Peyer's patch (tissue), 4 donors: ENCODE data around the gene ADAMTS16. TPM values are rescaled to one million over a fixed set of nuclear protein-coding genes. Genes with fewer than 3 reads are reported as not detected.

ENCODE experiments used
- DNase-seq, 3 donors: peaks; one replicate each; pipeline ENCODE4 v3.0.0-alpha.2; 2017 to 2019
- H3K27ac ChIP-seq, 4 donors: fragments of 200-600 bp; sonication (generic); one replicate each; pipeline ENCODE4 v1.5.1; 2016 to 2019
- H3K27me3 ChIP-seq, 2 donors: fragments of 200-600 bp; sonication (generic); one replicate each; pipeline ENCODE4 v1.5.1; 2019
- H3K36me3 ChIP-seq, 3 donors: fragments of 200-600 bp; sonication (generic); one replicate each; pipeline ENCODE4 v1.5.1; 2016 to 2019
- H3K4me1 ChIP-seq, 4 donors: fragments of 200-600 bp; sonication (generic); one replicate each; pipeline ENCODE4 v1.5.1; 2016 to 2019
- H3K4me3 ChIP-seq, 4 donors: fragments of 200-600 bp; sonication (generic); 1 replicate in 3 of 4; 2 replicates in 1 of 4; pipeline ENCODE4 v1.5.1; 2016 to 2019; ENCODE audit warnings: mild to moderate bottlenecking in 1 of 4
- H3K9me3 ChIP-seq, 4 donors: fragments of 200-600 bp; sonication (generic); one replicate each; pipeline ENCODE4 v1.5.1; 2016 to 2019; ENCODE audit warnings: mild to moderate bottlenecking in 1 of 4
- CTCF ChIP-seq, 6 experiments: fragments of 450-650 bp in 4 of 6; fragments of 200-600 bp in 2 of 6; sonication (generic) in 1 of 6; IDR thresholded peaks; one replicate each; pipeline ENCODE4 v1.5.1; 2017 to 2019; ENCODE audit warnings: antibody characterized with exemption in 6 of 6, mild to moderate bottlenecking in 3 of 6, moderate library complexity in 1 of 6
- POLR2A ChIP-seq, 2 donors: fragments of 450-650 bp; IDR thresholded peaks; one replicate each; pipeline ENCODE4 v1.5.1; 2017; ENCODE audit warnings: antibody characterized with exemption in 2 of 2, mild to moderate bottlenecking in 2 of 2, moderate library complexity in 2 of 2
- total RNA-seq, 4 donors: library from RNA; depleted of rRNA; stranded (reverse); fragments of >200 nt; gene quantifications; one replicate each; pipeline ENCODE4 v1.1.0, GENCODE V29; 2016

The ADAMTS16 gene
- total RNA-seq, 4 donors from 2014 or later = 1.7 TPM; not detected in 3

GRCh38 chr5:5347442-5347841, 207.3 kb downstream of the ADAMTS16 start:
- H3K27me3 ChIP-seq = no peaks in the 10 kb centered on the region
- no peak for DNase-seq
- TF ChIP-seq CTCF (IDR thresholded peaks at IDR 0.05) = no peak
- no peak for TF ChIP-seq POLR2A (IDR thresholded peaks at IDR 0.05)

GRCh38 chr5:5348135-5348534, 208.0 kb downstream of the ADAMTS16 start:
- Histone ChIP-seq H3K9me3 (no peaks in the 10 kb centered on the region), H3K4me1 (no peaks in the 10 kb centered on the region), H3K36me3 (no peaks in the 10 kb centered on the region), H3K27ac (no peak overlapping the region), H3K27me3 (no peaks in the 10 kb centered on the region), H3K4me3 (no peak overlapping the region)
- no peak for TF ChIP-seq CTCF (IDR thresholded peaks at IDR 0.05)
- no peak for TF ChIP-seq POLR2A (IDR thresholded peaks at IDR 0.05)
- DNase-seq = no peak

More at GRCh38 chr5:5347442-5347841, 207.3 kb downstream of the ADAMTS16 start:
- Histone ChIP-seq H3K4me3 (no peak overlapping the region), H3K36me3 (no peaks in the 10 kb centered on the region), H3K9me3 (no peaks in the 10 kb centered on the region), H3K27ac (no peak overlapping the region), H3K4me1 (no peaks in the 10 kb centered on the region)

- TF ChIP-seq POLR2A (IDR thresholded peaks at IDR 0.05) = no peak
- TF ChIP-seq CTCF (IDR thresholded peaks at IDR 0.05) = no peak
- Histone ChIP-seq H3K4me3 (no peak overlapping the region), H3K36me3 (no peaks in the 10 kb centered on the region), H3K27ac (no peak overlapping the region), H3K4me1 (no peaks in the 10 kb centered on the region), H3K27me3 (no peaks in the 10 kb centered on the region), H3K9me3 (no peaks in the 10 kb centered on the region)
- DNase-seq = no peak
These were observed 208.4 kb downstream of the ADAMTS16 start for GRCh38 chr5:5348576-5348975.

GRCh38 chr5:5350101-5350500, 210.0 kb downstream of the ADAMTS16 start:
- TF ChIP-seq CTCF (IDR thresholded peaks at IDR 0.05) = no peak
- TF ChIP-seq POLR2A (IDR thresholded peaks at IDR 0.05) = no peak
- no peak overlapping the region for H3K27ac ChIP-seq
- H3K36me3 ChIP-seq = no peaks in the 10 kb centered on the region
- no peaks in the 10 kb centered on the region for H3K4me1 ChIP-seq
- no peak for DNase-seq
- no peaks in the 10 kb centered on the region for H3K9me3 ChIP-seq
- H3K4me3 ChIP-seq = no peak overlapping the region
- H3K27me3 ChIP-seq = no peaks in the 10 kb centered on the region

GRCh38 chr5:5351288-5351979, 211.3 kb downstream of the ADAMTS16 start:
- Histone ChIP-seq H3K4me1 (no peaks in the 10 kb centered on the region), H3K27me3 (no peaks in the 10 kb centered on the region), H3K4me3 (no peak overlapping the region), H3K9me3 (no peaks in the 10 kb centered on the region), H3K36me3 (no peaks in the 10 kb centered on the region), H3K27ac (no peak overlapping the region)
- no peak for DNase-seq
- TF ChIP-seq CTCF (IDR thresholded peaks at IDR 0.05) (no peak), POLR2A (IDR thresholded peaks at IDR 0.05) (no peak)
